Fibroblast of the aortic adventitia (primary cell): ENCODE measurements around the gene UNC5C. TPM values are rescaled to one million over a fixed set of nuclear protein-coding genes. Genes with fewer than 3 reads are reported as not detected.

Experiments used
- DNase-seq: peaks from one replicate; pipeline ENCODE4 v3.0.0-alpha.2; 2010; ENCODE audit warnings: low read depth
- H3K4me3 ChIP-seq: 2 replicates; pipeline ENCODE4 v1.5.1; 2011; ENCODE audit warnings: low read depth, mild to moderate bottlenecking, control low read depth, low read length, moderate library complexity
- CTCF ChIP-seq: IDR thresholded peaks from 2 replicates; pipeline ENCODE4 v1.5.1; 2011; ENCODE audit warnings: mild to moderate bottlenecking, low read length, control low read depth, inconsistent platforms; ENCODE audit not compliant: insufficient read depth
- total RNA-seq: library from RNA; depleted of rRNA; stranded (reverse); fragments of >200 nt; gene quantifications from 2 replicates; pipeline ENCODE4 v1.2.3, GENCODE V29; 2012; ENCODE audit warnings: low replicate concordance

Gene UNC5C
- total RNA-seq, 1 donor, result 2.2 TPM

- no peak for DNase-seq
- no peak for TF ChIP-seq CTCF
- no peak overlapping the region for H3K4me3 ChIP-seq
Measured at GRCh38 chr4:95466791-95467190, 82.0 kb downstream of the UNC5C start.

- no peak for TF ChIP-seq CTCF
- DNase-seq, result no peak
- H3K4me3 ChIP-seq, result no peak overlapping the region
Measured at GRCh38 chr4:95465010-95465409, 83.8 kb downstream of the UNC5C start.

GRCh38 chr4:95462921-95463320, 85.9 kb downstream of the UNC5C start:
- no peak for DNase-seq
- no peak overlapping the region for H3K4me3 ChIP-seq
- no peak for TF ChIP-seq CTCF

- no peak for TF ChIP-seq CTCF
- no peak overlapping the region for H3K4me3 ChIP-seq
- DNase-seq, result no peak
Measured at GRCh38 chr4:95457353-95457752, 91.4 kb downstream of the UNC5C start.

- H3K4me3 ChIP-seq, result no peak overlapping the region
- no peak for TF ChIP-seq CTCF
- no peak for DNase-seq
Measured at GRCh38 chr4:95450294-95450693, 98.5 kb downstream of the UNC5C start.

GRCh38 chr4:95446173-95446572, 102.6 kb downstream of the UNC5C start:
- no peak for DNase-seq

More at GRCh38 chr4:95446173-95446572, 102.6 kb downstream of the UNC5C start:
- H3K4me3 ChIP-seq, result no peak overlapping the region
- no peak for TF ChIP-seq CTCF
